T-helper 22 cell (primary cell): Measurements from ENCODE around the gene OXTR.

ENCODE experiments used
- DNase-seq: peaks from one replicate; pipeline ENCODE4 v3.0.0-alpha.2; 2020; ENCODE audit warnings: low read depth

OXTR gene

DNA sequence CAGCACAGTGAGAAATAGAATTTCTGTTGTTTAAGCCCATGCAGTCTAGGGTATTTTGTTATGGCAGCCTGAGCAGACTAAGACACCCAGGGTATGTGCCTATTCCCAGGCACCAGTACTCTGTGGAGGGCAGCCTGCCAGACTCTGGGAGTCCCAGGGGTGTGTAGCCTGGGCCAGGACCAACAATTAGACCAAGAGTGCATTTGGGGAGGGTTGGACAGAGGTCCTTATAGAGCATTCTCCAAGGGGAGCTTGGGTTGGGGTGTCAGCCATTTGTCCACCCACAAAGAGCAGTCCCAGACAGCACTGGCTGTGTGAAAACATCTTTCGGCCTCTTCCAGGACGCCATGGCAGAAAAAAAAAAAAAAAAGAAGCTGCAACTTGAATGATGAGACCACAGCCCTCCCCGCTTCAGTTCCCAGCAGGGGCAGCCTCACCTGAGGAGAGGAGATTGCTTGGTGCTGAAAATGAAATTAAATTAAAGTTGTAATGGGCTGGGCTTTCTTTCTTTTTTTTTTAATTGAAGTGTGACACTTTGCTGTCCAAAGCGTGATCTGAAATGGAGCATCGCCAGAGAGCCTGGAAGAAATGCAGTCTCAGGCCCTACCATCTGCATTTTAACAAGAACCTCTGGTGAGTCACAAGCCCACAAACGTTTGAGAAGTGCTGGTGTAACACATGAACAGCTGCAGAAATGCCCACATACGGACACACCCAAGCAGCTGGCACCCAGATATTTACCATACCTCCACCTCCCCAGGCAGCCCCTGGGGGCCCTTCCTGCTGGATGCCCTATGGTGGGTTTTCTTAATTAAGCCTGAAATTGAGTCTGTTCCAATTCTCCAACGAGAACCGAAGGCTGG is 57.1 kb downstream of the OXTR start:
- DNase-seq, result no peak

GRCh38 chr3:8709801-8710507 is 59.5 kb downstream of the OXTR start:
- no peak for DNase-seq

- no peak for DNase-seq
Measured at GRCh38 chr3:8709287-8709686, 60.1 kb downstream of the OXTR start.

- no peak for DNase-seq
Measured at GRCh38 chr3:8705575-8705974, 63.8 kb downstream of the OXTR start.

DNA sequence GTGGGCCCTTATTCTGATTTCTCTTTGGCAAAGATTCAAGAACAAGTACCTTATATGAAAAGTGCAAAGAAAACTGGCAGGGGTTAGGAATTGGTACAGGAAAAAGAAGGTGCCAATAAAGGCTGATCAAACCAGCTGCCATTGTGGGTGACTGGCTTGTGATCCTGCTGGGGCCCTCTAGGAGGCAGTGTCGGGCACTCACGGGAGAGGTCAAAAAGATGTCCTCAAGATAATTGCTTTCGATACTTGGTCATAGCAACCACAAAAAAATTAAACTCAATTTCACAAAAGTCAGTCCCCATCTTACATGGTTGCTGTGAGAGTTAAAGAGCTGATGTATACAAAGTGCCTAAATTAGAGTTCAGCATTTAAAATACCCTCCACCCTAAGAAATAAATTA is 66.9 kb downstream of the OXTR start:
- DNase-seq, result no peak
